Medulla oblongata (tissue), 1 donor: ENCODE data around the gene PRR5.
A peak's percentile ranks its signal among the peaks of the same experiment; 100 is the strongest.

Experiments used
- DNase-seq: peaks from one replicate; pipeline ENCODE4 v3.0.0-alpha.2; 2015; ENCODE audit errors: extremely low spot score

The PRR5 gene

DNA sequence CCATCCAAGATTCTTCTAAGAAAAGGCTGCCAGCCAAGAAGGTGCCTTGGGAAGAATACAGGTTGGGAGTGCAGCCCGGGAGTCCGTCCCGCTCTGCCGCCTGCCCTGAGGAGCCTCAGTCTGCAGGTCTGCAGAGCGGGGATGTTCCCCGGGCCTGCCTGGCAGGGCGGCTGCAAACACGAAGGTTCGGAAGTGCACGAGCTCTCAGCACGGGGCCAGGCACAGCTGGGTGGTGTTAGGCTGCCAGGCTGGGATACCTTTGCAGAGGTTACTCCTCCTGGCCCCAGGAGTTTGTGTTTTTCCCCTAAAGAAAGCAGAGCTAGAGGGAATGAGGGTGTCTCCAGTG is 9.4 kb upstream of the PRR5 start:
- no peak for DNase-seq

DNA sequence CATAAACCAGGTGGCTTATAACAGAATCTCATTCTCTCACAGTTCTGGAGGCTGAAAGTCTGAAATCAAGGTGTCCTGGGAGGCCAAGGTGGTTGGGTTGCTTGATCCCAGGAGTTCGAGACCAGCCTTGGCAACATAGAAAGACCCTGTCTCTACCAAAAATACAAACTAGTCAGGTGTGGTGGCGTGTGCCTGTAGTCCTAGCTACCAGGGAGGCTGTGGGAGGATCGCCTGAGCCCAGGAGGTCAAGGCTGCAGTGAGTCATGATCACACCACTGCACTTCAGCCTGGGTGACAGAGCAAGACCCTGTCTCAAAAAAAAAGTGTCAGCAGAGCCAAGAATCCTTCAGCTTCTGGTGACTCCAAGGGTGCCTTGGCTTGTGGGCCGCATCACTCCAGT is 8.9 kb upstream of the PRR5 start:
- DNase-seq: no peak

DNA sequence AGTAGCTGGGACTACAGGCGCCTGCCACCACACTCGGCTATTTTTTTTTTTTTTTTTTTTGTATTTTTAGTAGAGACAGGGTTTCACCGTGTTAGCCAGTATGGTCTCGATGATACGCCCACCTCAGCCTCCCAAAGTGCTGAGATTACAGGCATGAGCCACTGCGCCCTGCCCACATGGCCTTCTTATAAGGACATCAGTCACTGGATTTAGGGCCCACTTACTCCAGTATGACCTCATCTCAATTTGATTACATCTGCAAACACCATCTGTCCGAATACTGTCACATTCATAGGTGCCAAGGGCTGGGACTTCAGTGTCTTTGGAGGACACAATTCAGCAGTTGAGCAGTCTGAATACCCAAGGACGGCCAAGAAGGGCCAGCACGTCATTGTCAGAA is 8.2 kb upstream of the PRR5 start:
- DNase-seq: no peak

GRCh38 chr22:44697423-44698141 is 4.4 kb upstream of the PRR5 start:
- DNase-seq: peak; percentile 61

DNA sequence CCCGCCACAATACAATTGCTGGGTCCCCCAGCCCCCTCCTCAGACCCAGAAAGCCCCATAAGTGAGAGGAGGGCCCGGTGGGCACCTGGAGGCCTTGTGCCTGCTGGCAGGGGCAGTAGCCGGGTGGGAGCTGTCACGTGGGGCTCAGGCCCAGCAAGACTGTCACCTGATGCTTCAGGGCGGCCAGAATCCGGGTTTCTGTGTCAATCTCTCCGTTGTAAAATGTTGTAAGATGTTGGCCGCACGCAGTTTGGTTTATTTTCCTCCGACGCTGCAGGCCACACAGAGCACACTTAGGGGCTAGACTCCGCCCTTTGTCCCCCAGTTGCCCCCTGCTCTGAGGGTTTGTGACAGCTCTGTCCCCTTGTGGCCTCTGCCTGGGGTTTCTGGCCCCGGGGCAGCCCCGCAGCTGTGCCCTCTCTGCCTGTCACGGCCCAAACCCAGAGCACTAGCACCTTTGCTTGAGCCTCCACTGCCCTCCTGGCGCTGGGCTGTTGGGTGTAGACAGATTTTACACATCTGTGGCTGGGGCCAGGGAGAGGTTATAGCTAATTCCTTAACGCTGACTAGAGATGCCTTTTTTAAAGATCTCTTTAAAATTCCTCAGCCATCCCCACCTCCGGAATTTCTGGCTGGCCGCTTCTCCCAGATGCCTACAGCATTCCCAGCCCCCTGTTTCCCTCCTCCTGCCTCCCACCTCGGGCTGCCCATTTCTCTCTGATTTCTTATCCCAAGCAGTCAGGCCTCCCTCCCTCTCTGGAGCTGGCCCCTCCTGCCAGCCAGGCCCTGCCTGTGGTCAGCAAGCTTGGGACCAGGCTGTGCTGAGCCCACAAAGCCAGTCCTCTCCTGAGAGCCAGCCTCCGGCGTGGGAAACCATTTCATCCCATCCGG is 3.2 kb upstream of the PRR5 start:
- no peak for DNase-seq

DNA sequence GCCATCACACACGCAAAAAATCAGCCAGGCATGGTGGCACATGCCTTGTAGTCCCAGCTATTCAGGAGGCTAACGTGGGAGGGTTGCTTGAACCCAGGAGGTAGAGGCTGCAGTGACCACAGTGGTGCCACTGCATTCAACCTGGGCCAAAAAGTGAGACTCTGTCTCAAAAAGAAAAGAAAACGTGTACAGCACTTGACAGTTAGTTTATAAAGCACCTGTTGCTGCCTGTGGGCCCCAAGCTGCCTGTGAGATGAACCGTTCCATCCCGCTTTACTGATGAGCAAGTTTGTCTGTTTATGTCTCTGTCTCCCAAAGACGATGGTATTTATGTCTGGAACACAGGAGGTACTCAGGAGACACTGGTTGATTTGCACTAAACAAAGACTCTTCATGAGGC is 1.5 kb upstream of the PRR5 start:
- DNase-seq: no peak

GRCh38 chr22:44701187-44701790 is 715 bp upstream of the PRR5 start:
- DNase-seq: no peak

GRCh38 chr22:44702479-44703198 is 635 bp downstream of the PRR5 start:
- no peak for DNase-seq

- DNase-seq: no peak
Measured at GRCh38 chr22:44703255-44703870, 1.4 kb downstream of the PRR5 start.

DNA sequence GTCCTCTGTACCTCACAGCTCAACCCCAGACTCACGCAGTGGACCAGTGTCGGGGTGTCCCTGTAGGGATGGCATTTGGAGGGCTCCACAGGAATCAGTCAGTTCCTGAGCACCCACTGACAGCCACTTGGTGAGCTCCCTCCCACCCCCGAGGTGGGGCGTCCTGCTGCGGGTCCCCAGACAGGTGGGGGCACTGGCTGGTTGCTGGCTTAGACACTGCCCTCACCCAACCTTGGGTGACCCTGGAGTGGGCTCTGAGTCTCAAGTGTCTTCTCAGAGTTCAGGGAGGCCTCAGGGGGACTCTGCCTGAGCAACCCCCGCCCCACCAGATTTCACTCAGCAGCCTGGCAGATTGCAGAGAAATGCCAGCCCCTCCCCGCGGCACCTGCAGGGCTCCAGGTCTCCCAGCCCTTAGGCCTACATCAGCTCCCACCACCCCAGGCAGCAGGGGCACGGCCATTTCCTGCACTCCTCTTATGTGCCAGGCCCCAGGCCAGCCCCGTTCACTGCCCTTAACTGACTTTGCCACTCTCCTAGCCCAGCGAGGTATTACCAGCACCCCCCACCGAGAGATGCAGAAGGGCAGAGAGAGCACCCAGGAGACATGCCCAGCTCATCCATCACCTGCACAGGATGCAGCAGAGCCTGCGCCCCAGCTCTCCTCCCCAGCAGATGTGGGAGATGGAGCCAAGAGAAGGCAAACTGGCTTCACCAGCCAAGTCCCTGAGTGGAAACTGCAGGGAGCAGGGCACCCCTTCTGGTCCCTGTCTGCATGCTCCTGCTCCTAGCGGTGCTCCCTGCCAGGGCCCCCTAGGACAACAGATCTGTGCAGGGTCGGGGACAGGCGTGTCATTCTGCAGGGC is 2.4 kb downstream of the PRR5 start:
- no peak for DNase-seq

DNA sequence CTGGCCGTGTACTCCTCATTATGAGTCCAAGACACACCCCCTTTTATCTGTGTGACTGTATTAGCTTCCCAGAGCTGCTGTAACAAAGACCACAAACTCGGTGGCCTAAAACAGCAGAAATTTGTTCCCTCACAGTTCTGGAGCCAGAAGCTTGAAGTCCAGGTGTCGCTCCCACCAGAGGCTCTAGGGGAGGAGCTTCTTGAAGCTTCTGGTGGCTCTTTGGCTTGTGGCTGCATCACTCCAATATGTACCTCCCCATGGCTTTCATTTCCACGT is 3.0 kb downstream of the PRR5 start:
- DNase-seq: no peak

DNA sequence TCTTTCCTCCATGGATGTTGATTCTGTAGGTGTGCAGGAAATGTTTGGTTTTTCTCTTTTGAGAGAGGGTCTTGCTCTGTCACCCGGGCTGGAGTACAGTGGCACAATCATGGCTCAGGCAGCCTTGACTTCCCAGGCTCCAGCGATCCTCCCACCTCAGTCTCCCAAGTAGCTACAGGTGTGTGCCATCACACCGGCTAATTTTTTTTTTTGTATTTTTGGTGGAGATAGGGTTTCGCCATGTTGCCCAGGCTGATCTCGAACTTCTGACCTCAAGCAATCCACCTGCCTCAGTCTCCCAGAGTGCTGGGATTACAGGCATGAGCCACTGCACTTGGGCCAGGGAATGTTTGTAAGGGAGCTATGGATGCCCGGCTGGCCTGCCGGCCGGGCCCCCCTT is 4.5 kb downstream of the PRR5 start:
- no peak for DNase-seq

DNA sequence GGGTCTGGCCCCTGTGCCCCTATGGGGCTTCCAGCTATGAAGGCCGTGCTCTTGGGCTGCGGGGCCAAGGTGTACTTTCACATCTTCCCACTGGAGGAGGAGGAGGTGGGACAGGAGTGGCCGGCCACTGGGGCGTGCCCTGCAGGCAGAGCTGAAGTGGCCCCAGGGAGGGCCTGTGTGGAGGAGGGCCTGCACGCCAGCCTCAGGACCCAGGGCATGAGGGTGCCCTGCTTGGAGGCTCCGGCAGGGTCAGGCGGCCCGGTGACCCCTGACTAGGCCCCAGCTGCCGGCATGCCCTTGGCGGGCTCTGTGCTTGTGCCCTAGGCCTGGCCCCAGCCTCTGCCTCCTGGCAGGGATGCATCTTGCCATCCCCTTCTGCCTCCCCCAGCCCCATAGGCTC is 5.2 kb downstream of the PRR5 start:
- no peak for DNase-seq

GRCh38 chr22:44707752-44708151 is 5.7 kb downstream of the PRR5 start:
- DNase-seq: no peak

- DNase-seq: no peak
Measured at GRCh38 chr22:44709881-44710392, 7.9 kb downstream of the PRR5 start.

DNA sequence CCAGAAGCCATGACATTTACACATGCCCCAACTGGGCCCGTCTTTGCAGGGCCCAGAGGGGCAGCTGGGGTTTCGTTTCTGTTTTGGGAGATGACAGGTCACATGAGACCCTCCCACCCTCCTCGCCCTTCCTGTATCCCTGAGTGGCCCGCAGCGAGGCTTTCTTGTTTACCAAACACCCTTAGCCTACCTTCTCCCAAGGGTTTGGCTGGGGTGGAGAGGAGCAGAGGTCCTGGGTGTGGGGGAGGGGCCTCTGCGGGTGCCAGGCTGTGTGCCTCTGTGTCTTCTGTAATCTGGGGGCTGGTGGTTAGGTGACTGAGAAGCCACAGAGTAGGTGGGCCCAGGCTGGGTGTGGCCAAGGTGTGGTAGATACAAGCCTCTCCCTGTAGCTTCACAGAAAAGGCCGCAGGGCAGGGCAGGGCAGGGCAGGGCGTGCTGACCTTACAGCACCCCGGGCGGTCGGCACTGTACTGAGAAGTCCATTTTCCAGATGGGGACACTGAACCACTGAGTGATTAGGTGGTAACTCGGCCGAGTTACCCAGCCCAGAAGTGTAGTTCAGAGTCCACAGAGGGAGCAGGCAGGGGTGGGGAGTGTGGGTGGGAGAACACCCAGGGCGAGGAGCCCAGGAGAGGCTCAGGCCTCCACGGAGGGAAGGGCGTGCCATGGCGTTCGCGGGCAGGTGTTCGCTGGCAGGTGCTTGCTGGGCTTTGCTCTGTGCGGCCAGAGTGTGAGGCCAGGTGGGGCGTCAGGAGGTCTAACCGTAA is 8.7 kb downstream of the PRR5 start:
- no peak for DNase-seq

- DNase-seq: no peak
Measured at GRCh38 chr22:44711241-44711560, 9.2 kb downstream of the PRR5 start.

DNA sequence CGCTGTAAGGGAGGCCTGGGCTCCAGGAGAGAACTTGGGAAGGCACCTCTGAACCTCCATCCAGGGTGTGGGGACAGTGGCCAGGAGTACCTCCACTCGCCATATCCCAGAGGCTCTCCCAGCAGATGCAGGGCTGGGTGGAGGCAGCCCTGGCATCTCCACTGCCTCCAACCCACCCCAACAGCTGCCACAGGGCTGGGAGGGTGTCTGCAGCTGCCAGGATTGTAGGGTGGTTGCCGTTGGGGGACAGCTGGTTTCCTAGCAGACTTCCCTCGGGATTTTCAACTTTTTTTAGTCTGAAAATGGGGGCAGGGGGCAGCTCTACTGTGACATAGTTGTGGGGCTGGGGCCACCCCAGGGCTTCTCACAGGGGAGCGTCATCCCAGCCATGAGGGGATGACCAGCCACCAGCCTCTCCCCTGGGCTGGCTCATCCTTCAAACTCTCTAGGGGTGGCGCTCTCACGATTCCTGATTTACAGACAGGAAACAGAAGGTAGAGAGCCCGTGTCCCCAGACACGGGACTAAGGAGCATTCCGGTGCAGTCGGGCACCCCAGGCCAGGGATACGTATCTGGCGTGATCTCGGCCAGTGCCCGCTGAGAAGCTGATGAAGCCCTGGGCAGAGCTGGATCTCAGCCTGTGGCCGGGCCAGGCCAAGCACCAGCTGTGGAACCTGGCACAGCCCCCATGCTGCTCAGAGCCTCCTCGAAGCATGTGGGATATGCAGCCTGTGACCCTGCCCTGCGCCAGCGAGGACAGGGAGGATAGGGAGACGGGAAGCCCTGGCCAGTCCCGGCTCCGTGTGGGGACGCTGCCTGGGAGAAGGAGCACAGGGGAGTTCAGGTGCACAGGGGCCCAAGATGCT is 9.9 kb downstream of the PRR5 start:
- peak; percentile 14 for DNase-seq

DNA sequence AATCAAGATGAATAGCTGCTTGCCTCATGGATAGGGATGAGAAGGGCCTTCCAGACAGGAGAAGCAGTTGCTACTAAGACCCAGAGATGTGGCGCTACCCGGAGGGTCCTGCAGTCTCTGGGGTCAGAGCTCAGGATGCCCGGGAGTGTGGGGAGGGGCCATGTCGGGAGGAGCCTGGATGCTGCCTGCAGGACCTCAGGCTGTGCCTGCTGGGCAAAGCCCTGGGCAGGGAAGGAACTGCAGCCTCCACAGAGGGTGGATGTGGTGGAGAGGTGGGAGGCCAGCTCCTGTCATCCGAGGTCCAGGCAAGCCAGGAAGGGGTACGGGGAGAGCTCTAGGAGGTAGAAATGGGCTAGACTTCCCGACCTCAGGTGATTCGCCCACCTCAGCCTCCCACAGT is 11.0 kb downstream of the PRR5 start:
- no peak for DNase-seq
